ENCODE results near the gene MESD. TPM values are rescaled to one million over a fixed set of nuclear protein-coding genes. Genes with fewer than 3 reads are reported as not detected.

MESD gene
- 10 to 100 TPM; 18.8 to 22.7 (median 21.5) TPM for total RNA-seq

DNA sequence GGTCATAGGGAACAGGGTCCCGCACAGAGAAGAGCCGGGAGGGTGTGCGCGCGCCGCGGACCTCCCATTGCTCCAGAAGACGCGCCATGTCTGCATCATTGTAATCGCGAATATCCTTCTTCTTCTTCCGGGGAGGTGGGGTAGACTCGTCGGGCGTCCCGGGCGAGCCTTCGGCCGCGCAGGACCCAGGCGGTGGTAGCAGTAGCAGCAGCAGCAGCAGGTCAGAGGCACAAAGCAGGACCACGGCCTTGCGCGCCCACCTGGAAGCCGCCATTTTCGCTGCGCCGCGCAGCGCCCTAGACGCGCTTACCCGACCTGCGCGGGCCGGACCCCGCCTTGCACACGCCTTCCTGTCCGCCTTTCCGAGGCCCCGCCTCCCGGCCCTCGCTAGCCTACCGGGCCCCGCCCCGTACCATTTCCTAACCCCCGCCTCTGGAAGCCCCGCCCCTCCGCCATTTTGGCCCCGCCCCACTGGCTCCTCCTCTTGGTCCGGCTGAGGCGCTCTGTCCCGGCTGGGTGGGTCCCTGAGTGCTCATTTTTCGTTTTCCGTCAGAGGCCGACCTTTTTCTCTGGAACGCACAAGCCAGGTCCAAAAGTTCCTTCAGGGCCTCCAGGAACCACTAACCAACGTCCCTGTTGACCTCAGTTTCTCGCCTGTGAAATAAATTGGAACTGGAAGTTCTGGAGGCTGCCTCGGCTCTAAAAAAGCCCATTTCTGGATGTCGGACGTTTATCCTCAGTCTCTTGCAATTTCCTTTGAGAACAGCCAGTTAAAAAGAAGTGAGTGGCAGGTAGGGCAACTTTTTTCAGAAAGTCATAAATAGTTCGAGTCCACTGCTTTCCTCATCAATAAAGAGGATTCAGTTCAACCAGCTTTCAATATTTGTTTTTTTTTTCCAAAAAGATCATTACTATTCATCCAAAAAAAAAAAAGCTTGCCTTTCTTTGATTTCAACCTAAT, at the start of gene MESD:
MESD (minus strand) TSS at position 302 of the 961 bp plus-strand sequence; CDS start at position 274, 28 bp downstream.
- TF ChIP-seq, protein P1, sequence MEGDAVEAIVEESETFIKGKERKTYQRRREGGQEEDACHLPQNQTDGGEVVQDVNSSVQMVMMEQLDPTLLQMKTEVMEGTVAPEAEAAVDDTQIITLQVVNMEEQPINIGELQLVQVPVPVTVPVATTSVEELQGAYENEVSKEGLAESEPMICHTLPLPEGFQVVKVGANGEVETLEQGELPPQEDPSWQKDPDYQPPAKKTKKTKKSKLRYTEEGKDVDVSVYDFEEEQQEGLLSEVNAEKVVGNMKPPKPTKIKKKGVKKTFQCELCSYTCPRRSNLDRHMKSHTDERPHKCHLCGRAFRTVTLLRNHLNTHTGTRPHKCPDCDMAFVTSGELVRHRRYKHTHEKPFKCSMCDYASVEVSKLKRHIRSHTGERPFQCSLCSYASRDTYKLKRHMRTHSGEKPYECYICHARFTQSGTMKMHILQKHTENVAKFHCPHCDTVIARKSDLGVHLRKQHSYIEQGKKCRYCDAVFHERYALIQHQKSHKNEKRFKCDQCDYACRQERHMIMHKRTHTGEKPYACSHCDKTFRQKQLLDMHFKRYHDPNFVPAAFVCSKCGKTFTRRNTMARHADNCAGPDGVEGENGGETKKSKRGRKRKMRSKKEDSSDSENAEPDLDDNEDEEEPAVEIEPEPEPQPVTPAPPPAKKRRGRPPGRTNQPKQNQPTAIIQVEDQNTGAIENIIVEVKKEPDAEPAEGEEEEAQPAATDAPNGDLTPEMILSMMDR (IDR thresholded peaks at IDR 0.05; ENCODE audit: low read depth): no peak

DNA sequence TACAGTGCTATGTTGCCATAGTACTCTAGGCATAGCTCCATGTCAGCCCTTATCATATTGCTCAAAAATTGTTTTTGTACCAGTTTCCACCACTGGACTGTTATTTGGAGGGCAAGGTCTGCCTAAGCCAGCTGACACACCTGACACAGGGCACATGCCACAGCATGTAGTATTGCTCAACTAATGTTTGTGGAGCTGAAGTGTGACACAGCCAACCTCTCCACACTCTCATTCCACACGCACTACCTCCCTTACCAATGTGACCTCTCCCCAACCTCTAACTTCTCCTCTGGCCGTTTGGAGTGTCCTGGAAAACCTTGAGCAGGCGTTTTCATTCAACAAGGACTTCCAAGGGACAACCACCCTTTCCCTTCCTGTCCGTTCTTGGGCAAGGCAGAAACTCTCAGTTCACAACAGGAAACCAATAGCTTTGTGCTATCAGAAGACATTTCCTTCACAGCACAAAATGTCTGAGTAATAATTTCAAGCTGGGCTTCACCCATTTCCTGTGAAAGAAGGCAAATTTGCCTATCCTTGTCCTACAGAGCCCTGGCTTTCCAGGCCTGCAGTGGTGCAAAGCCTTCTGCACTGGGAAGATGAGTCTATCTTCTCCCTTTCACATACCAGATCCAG, 49.5 kb upstream of the MESD start:
- TF ChIP-seq, protein P1 (IDR thresholded peaks at IDR 0.05; ENCODE audit: low read depth): no peak

GRCh38 chr15:81037952-81038743, 48.5 kb upstream of the MESD start:
- TF ChIP-seq, protein P1 (IDR thresholded peaks at IDR 0.05; ENCODE audit: low read depth): no peak

DNA sequence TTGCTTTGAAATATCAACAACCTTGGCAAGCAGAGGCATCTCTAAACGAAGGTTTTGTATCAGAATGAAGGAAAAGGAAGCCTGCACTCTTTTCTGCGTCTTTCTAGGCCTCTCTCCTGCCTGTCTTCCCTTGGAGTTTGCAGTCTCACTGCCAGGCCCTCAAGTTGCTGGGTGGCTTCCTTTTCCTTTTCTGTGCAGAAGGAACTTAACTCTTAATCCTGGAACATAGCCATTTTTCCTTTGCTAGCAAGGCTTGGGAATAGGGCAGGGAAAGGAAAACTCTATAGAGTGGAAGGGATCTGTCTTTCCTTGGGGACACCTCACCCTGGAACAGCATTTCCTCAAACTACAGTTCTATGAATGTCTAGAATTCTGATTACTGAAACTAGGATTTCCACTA, 43.9 kb upstream of the MESD start:
- TF ChIP-seq, protein P1 (IDR thresholded peaks at IDR 0.05; ENCODE audit: low read depth): no peak

- TF ChIP-seq, protein P1 (IDR thresholded peaks at IDR 0.05; ENCODE audit: low read depth): no peak
Observed at GRCh38 chr15:81032818-81033217, 43.2 kb upstream of the MESD start.

DNA sequence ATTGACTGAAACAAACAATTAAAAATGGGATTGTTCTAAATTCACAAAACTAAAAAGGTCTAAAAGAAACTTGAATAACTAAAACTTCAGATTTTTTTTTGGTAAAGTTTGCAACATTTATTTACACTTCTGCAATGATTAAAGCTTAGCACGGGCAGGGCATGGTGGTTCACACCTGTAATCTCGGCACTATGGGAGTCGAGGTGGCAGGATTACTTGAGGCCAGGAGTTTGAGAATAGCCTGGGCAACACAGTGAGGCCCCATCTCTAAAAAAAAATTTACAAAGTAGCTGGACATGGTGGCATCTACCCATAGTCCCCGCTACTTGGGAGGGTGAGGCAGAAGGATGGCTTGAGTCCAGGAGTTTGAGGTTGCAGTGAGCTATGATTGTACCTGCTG, 42.7 kb upstream of the MESD start:
- TF ChIP-seq, protein P1 (IDR thresholded peaks at IDR 0.05; ENCODE audit: low read depth): no peak
